GM08714 (cell line): ENCODE results near the gene TRIM75.
"Not testable (repeated sequence)": the region's sequence is repeated elsewhere in the genome, so short reads cannot be mapped to it uniquely, and the experiment has no call there.

Experiments
- H3K4me3 ChIP-seq: fragments of 200-500 bp; sonication (Bioruptor generic); 2 replicates; pipeline ENCODE4 v1.5.1; 2014; ENCODE audit warnings: mild to moderate bottlenecking, low read length, inconsistent platforms
- ZNF274 ChIP-seq: IDR thresholded peaks from 2 replicates; pipeline ENCODE4 v1.6.1; 2012; ENCODE audit warnings: mild to moderate bottlenecking, low read depth, low read length

Gene TRIM75

GRCh38 chr4:165052627-165053026 is 1.0 kb upstream of the TRIM75 start:
- no peak overlapping the region for H3K4me3 ChIP-seq
- no peak for TF ChIP-seq ZNF274

GRCh38 chr4:165055601-165056000 is 1.9 kb downstream of the TRIM75 start:
- H3K4me3 ChIP-seq = no peak overlapping the region
- TF ChIP-seq ZNF274 = no peak

GRCh38 chr4:165058666-165059065 is 5.0 kb downstream of the TRIM75 start:
- no peak overlapping the region for H3K4me3 ChIP-seq
- no peak for TF ChIP-seq ZNF274

GRCh38 chr4:165059386-165059785 is 5.7 kb downstream of the TRIM75 start:
- H3K4me3 ChIP-seq = no peak overlapping the region
- no peak for TF ChIP-seq ZNF274

- H3K4me3 ChIP-seq = no peak overlapping the region
- TF ChIP-seq ZNF274 = no peak
Observed at GRCh38 chr4:165060938-165061337, 7.3 kb downstream of the TRIM75 start.

GRCh38 chr4:165070560-165070959 is 16.9 kb downstream of the TRIM75 start:
- TF ChIP-seq ZNF274 = no peak
- no peak overlapping the region for H3K4me3 ChIP-seq

GRCh38 chr4:165073346-165073745 is 19.7 kb downstream of the TRIM75 start:
- not testable (repeated sequence) for H3K4me3 ChIP-seq

- no peak overlapping the region for H3K4me3 ChIP-seq
- TF ChIP-seq ZNF274 = no peak
Observed at GRCh38 chr4:165077034-165077578, 23.4 kb downstream of the TRIM75 start.

GRCh38 chr4:165079476-165079875 is 25.8 kb downstream of the TRIM75 start:
- no peak for TF ChIP-seq ZNF274
- H3K4me3 ChIP-seq = no peak overlapping the region

GRCh38 chr4:165084787-165085186 is 31.1 kb downstream of the TRIM75 start:
- H3K4me3 ChIP-seq = not testable (repeated sequence)

GRCh38 chr4:165085946-165086345 is 32.3 kb downstream of the TRIM75 start:
- H3K4me3 ChIP-seq = no peak overlapping the region
- TF ChIP-seq ZNF274 = no peak

- no peak overlapping the region for H3K4me3 ChIP-seq
- TF ChIP-seq ZNF274 = no peak
Observed at GRCh38 chr4:165088366-165088765, 34.7 kb downstream of the TRIM75 start.

GRCh38 chr4:165092187-165092586 is 38.5 kb downstream of the TRIM75 start:
- H3K4me3 ChIP-seq = not testable (repeated sequence)

- no peak for TF ChIP-seq ZNF274
- H3K4me3 ChIP-seq = no peak overlapping the region
Observed at GRCh38 chr4:165094873-165095272, 41.2 kb downstream of the TRIM75 start.

- TF ChIP-seq ZNF274 = no peak
Observed at GRCh38 chr4:165095291-165095690, 41.6 kb downstream of the TRIM75 start.

GRCh38 chr4:165096776-165097175 is 43.1 kb downstream of the TRIM75 start:
- H3K4me3 ChIP-seq = no peak overlapping the region
- TF ChIP-seq ZNF274 = no peak

More at GRCh38 chr4:165095291-165095690, 41.6 kb downstream of the TRIM75 start:
- H3K4me3 ChIP-seq = no peak overlapping the region
